IMR-90 (cell line): Measurements from ENCODE around the gene CHRM1. TPM values are rescaled to one million over a fixed set of nuclear protein-coding genes. Genes with fewer than 3 reads are reported as not detected.

Experiments
- ATAC-seq: fragments of 200-7000 bp; cut with Tn5 transposase; 2 replicates; pipeline ENCODE4 v1.9.1; 2020; ENCODE audit warnings: low read depth, mild to moderate bottlenecking, moderate library complexity
- BruUV-seq: library from RNA; stranded (reverse); fragments of 400-500 nt; replicated peaks from 2 replicates; lab custom pipeline; 2021; lab: Mats Ljungman, UMichigan
- CTCF ChIA-PET: fragments of 300-600 bp; formaldehyde crosslinking; extraction: SDS; loops from one replicate; lab custom pipeline; 2021; ENCODE audit warnings: antibody characterized with exemption; lab: Yijun Ruan, JAX
- POLR2A ChIA-PET: fragments of 300-600 bp; sonication (Branson Sonifier 250); formaldehyde crosslinking; loops from one replicate; lab custom pipeline; 2022; ENCODE audit warnings: antibody characterized with exemption; ENCODE audit not compliant: unreplicated experiment; lab: Charles Lee
- DNase-seq: peaks from one replicate; pipeline ENCODE4 v3.0.0; 2013
- H2AFZ ChIP-seq: replicated peaks from 2 replicates; pipeline ENCODE3; 2013; ENCODE audit warnings: low read length, mild to moderate bottlenecking; ENCODE audit not compliant: poor library complexity
- H2AK5ac ChIP-seq: 2 replicates; pipeline ENCODE4 v1.6.1; 2013; ENCODE audit warnings: low read depth, low read length, inconsistent platforms
- H2AK9ac ChIP-seq: replicated peaks from 2 replicates; pipeline ENCODE3; 2013; ENCODE audit warnings: mild to moderate bottlenecking, low read depth, low read length, moderate library complexity; ENCODE audit not compliant: poor library complexity
- H2BK120ac ChIP-seq: 2 replicates; pipeline ENCODE4 v1.6.1; 2013; ENCODE audit warnings: low read depth, low read length, inconsistent platforms
- H2BK15ac ChIP-seq: 3 replicates; pipeline ENCODE4 v1.6.1; 2013; ENCODE audit warnings: low read depth, low read length, inconsistent platforms
- H2BK20ac ChIP-seq: 2 replicates; pipeline ENCODE4 v1.6.1; 2013; ENCODE audit warnings: low read depth, mild to moderate bottlenecking, inconsistent platforms, low read length, moderate library complexity
- H2BK5ac ChIP-seq: 2 replicates; pipeline ENCODE4 v1.6.1; 2013; ENCODE audit warnings: mild to moderate bottlenecking, low read depth, low read length, inconsistent platforms; ENCODE audit not compliant: poor library complexity, severe bottlenecking
- H3K14ac ChIP-seq: replicated peaks from 2 replicates; pipeline ENCODE4 v1.6.1; 2013; ENCODE audit warnings: low read depth, low read length, inconsistent platforms
- H3K18ac ChIP-seq: 2 replicates; pipeline ENCODE4 v1.6.1; 2013; ENCODE audit warnings: low read depth, low read length, control low read depth
- H3K23ac ChIP-seq: 2 replicates; pipeline ENCODE4 v1.6.1; 2013; ENCODE audit warnings: low read depth, low read length, inconsistent platforms
- H3K27ac ChIP-seq: 2 replicates; pipeline ENCODE4 v1.5.1; 2013; ENCODE audit warnings: mild to moderate bottlenecking, control low read depth, low read length; ENCODE audit not compliant: insufficient read depth
- H3K27me3 ChIP-seq: 2 replicates; pipeline ENCODE4 v1.6.1; 2013; ENCODE audit warnings: low read length; ENCODE audit not compliant: control insufficient read depth, insufficient read depth
- H3K36me3 ChIP-seq: 2 replicates; pipeline ENCODE4 v1.6.1; 2013; ENCODE audit warnings: low read length, mixed read lengths; ENCODE audit not compliant: control insufficient read depth, insufficient read depth
- H3K4ac ChIP-seq: 2 replicates; pipeline ENCODE4 v1.6.1; 2013; ENCODE audit warnings: low read depth, low read length, inconsistent platforms
- H3K4me1 ChIP-seq: 2 replicates; pipeline ENCODE4 v1.6.1; 2013; ENCODE audit warnings: low read length, mixed read lengths; ENCODE audit not compliant: control insufficient read depth, insufficient read depth
- H3K4me2 ChIP-seq: 2 replicates; pipeline ENCODE4 v1.6.1; 2013; ENCODE audit warnings: low read depth, mild to moderate bottlenecking, control low read depth, low read length, moderate library complexity
- H3K4me3 ChIP-seq: 2 replicates; pipeline ENCODE4 v1.5.1; 2013; ENCODE audit warnings: low read depth, mild to moderate bottlenecking, control low read depth, low read length, moderate library complexity; ENCODE audit not compliant: insufficient read depth
- H3K56ac ChIP-seq: 2 replicates; pipeline ENCODE4 v1.6.1; 2013; ENCODE audit warnings: low read length, inconsistent platforms; ENCODE audit not compliant: insufficient read depth; ENCODE audit errors: extremely low read depth
- H3K79me1 ChIP-seq, 2 experiments: 2 replicates each; pipeline ENCODE4 v1.6.1; 2013; ENCODE audit warnings: low read length in 2 of 2, inconsistent platforms in 1 of 2, low read depth in 1 of 2
- H3K9ac ChIP-seq: 2 replicates; pipeline ENCODE4 v1.6.1; 2013; ENCODE audit warnings: low read depth, low read length, control low read depth
- H3K9me1 ChIP-seq: 2 replicates; pipeline ENCODE4 v1.6.1; 2013; ENCODE audit warnings: low read length, inconsistent platforms; ENCODE audit not compliant: insufficient read depth
- H3K9me3 ChIP-seq: 2 replicates; pipeline ENCODE4 v1.6.1; 2013; ENCODE audit warnings: low read length; ENCODE audit not compliant: control insufficient read depth, insufficient read depth
- H4K20me1 ChIP-seq: 2 replicates; pipeline ENCODE4 v1.6.1; 2013; ENCODE audit warnings: low read length, inconsistent platforms; ENCODE audit not compliant: insufficient read depth
- H4K5ac ChIP-seq: 2 replicates; pipeline ENCODE4 v1.6.1; 2013; ENCODE audit warnings: mild to moderate bottlenecking, low read depth, low read length, control low read depth
- H4K8ac ChIP-seq, 2 experiments: 2 replicates each; pipeline ENCODE4 v1.6.1; 2013; ENCODE audit warnings: low read depth in 2 of 2, low read length in 2 of 2, control low read depth in 1 of 2, inconsistent platforms in 1 of 2
- H4K91ac ChIP-seq: 2 replicates; pipeline ENCODE4 v1.6.1; 2013; ENCODE audit warnings: low read depth, low read length, inconsistent platforms; ENCODE audit not compliant: insufficient read depth
- CTCF ChIP-seq: conservative IDR thresholded peaks from 2 replicates; pipeline ENCODE4 v1.5.1; 2012; ENCODE audit warnings: mild to moderate bottlenecking, low read depth, low read length, improper control_type of control experiment
- MAFK ChIP-seq: IDR thresholded peaks from 2 replicates; pipeline ENCODE4 v1.6.1; 2012; ENCODE audit warnings: low read depth, low read length, improper control_type of control experiment
- POLR2A ChIP-seq: IDR thresholded peaks from 2 replicates; pipeline ENCODE4 v1.6.1; 2012; ENCODE audit warnings: mild to moderate bottlenecking, low read depth, low read length
- RAD21 ChIP-seq: IDR thresholded peaks from 2 replicates; pipeline ENCODE4 v1.6.1; 2012; ENCODE audit warnings: low read length, improper control_type of control experiment
- SMC3 ChIP-seq: fragments of 150-350 bp; IDR thresholded peaks from 2 replicates; pipeline ENCODE4 v1.6.1; 2016; ENCODE audit warnings: low read depth, mild to moderate bottlenecking, antibody characterized with exemption, low read length, moderate library complexity
- WGBS, 2 experiments: methylation state at CpG; one replicate each; pipeline versions ENCODE4 v1.1.5 to v1.1.7; 2013; ENCODE audit warnings: missing lambda C conversion rate in 2 of 2; ENCODE audit not compliant: insufficient read length in 1 of 2; ENCODE audit errors: extremely low coverage in 2 of 2; 5-methylcytosine and 5-hydroxymethylcytosine counted together
- dilution Hi-C: fragments of 300-500 bp; cut with HindIII; formaldehyde crosslinking; loops from one replicate; pipeline ENCODE4 v1.14.3; 2018; ENCODE audit warnings: low sequenced_read_pairs; ENCODE audit not compliant: unreplicated experiment
- in situ Hi-C: fragments of 300-500 bp; cut with MboI; formaldehyde crosslinking; loops from 3 replicates; pipeline ENCODE4 v1.14.3; 2019; ENCODE audit warnings: low sequenced_read_pairs, inconsistent platforms, mixed read lengths
- intact Hi-C: fragments of 100-400 bp; cut with micrococcal nuclease; formaldehyde crosslinking; loops from 2 replicates; pipeline ENCODE4 v1.10.0; 2022
- polyA plus RNA-seq, 3 experiments: library from polyadenylated mRNA; depleted of rRNA; stranded (reverse); fragments of >200 nt; gene quantifications; 2 replicates each; pipeline ENCODE4 v1.2.3, GENCODE V29; 2012; ENCODE audit warnings: low replicate concordance in 1 of 3
- total RNA-seq: library from RNA; depleted of rRNA; stranded (reverse); fragments of >200 nt; gene quantifications from 2 replicates; pipeline ENCODE4 v1.2.3, GENCODE V29; 2012

The CHRM1 gene
- total and polyA plus RNA-seq, 2 of the 4 experiments (the other 2 are of a cell fraction) = not detected

GRCh38 chr11:62933750-62934495, 12.8 kb upstream of the CHRM1 start:
- H2AK5ac ChIP-seq = no peak overlapping the region
- TF ChIP-seq POLR2A = no peak
- no peak for TF ChIP-seq MAFK
- TF ChIP-seq RAD21 = no peak
- no peak for TF ChIP-seq CTCF
- TF ChIP-seq SMC3 = no peak
- H3K23ac ChIP-seq = no peak overlapping the region
- H2BK20ac ChIP-seq = no peak overlapping the region
- no peaks in the 10 kb centered on the region for H4K20me1 ChIP-seq
- POLR2A ChIA-PET = no interaction called here
- H2AFZ ChIP-seq = no peak overlapping the region
- no peak overlapping the region for H3K18ac ChIP-seq
- H3K4me1 ChIP-seq = no peaks in the 10 kb centered on the region
- H3K4me2 ChIP-seq = no peak overlapping the region
- WGBS, 2 experiments = 50% methylated on average over 3 of the region's 5 CpGs; no CpG with 5 or more reads in 1 of the 2 experiments
- no peak overlapping the region for H3K4ac ChIP-seq
- H2BK120ac ChIP-seq = no peak overlapping the region
- H2BK15ac ChIP-seq = no peak overlapping the region
- H3K9me3 ChIP-seq = no peaks in the 10 kb centered on the region
- in situ Hi-C loops = no loop called here
- H3K56ac ChIP-seq = no peak overlapping the region
- no peak overlapping the region for H2BK5ac ChIP-seq
- ATAC-seq (no peak), DNase-seq (no peak)
- H3K14ac ChIP-seq = no peak overlapping the region
- intact Hi-C loops = no loop called here
- H3K36me3 ChIP-seq = no peaks in the 10 kb centered on the region
- H3K27ac ChIP-seq = no peak overlapping the region
- H3K9ac ChIP-seq = no peak overlapping the region
- no peaks in the 10 kb centered on the region for H3K79me1 ChIP-seq
- no peak overlapping the region for H4K8ac ChIP-seq
- H3K9me1 ChIP-seq = no peaks in the 10 kb centered on the region
- H2AK9ac ChIP-seq = no peak overlapping the region
- peaks cover 20% of the 10 kb centered on the region for H3K27me3 ChIP-seq
- no TSS peak for BruUV-seq
- dilution Hi-C loops = no loop called here
- no peak overlapping the region for H3K4me3 ChIP-seq
- no peak overlapping the region for H4K5ac ChIP-seq
- H4K91ac ChIP-seq = no peak overlapping the region
- CTCF ChIA-PET = no interaction called here
